Stimulated activated naive CD4-positive, alpha-beta T cell (primary cell): ENCODE measurements around the gene RPS27L.
"Not testable (repeated sequence)": the region's sequence is repeated elsewhere in the genome, so short reads cannot be mapped to it uniquely, and the experiment has no call there.

Source experiments
- DNase-seq, 6 experiments: peaks; one replicate each; lab custom pipeline; 2025; lab: John Stamatoyannopoulos, UW

RPS27L gene

DNA sequence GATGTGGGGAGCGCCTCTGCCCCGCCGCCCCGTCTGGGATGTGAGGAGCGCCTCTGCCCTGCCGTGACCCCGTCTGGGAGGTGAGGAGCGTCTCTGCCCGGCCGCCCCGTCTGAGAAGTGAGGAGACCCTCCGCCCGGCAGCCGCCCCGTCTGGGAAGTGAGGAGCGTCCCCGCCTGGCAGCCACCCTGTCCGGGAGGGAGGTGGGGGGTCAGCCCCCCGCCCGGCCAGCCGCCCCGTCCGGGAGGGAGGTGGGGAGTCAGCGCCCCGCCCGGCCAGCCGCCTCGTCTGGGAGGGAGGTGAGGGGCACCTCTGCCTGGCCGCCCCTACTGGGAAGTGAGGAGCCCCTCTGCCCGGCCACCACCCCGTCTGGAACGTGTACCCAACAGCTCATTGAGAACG lies 58.4 kb downstream of the RPS27L start:
- not testable (repeated sequence) for DNase-seq
